Muscle of leg (tissue), 11 donors: ENCODE results near the gene SDCBP2. TPM values are rescaled to one million over a fixed set of nuclear protein-coding genes. Genes with fewer than 3 reads are reported as not detected.

Experiments
- DNase-seq: peaks from one replicate; pipeline ENCODE4 v3.0.0; 2013
- H3K27ac ChIP-seq: one replicate; pipeline ENCODE4 v1.5.1; 2013; ENCODE audit warnings: mild to moderate bottlenecking, low read length, control low read depth
- H3K27me3 ChIP-seq: one replicate; pipeline ENCODE4 v1.6.1; 2013; ENCODE audit warnings: low read length; ENCODE audit not compliant: control insufficient read depth, insufficient read depth
- H3K36me3 ChIP-seq: one replicate; pipeline ENCODE4 v1.6.1; 2013; ENCODE audit warnings: low read length; ENCODE audit not compliant: control insufficient read depth, insufficient read depth
- H3K4me1 ChIP-seq: one replicate; pipeline ENCODE4 v1.6.1; 2013; ENCODE audit warnings: low read length; ENCODE audit not compliant: control insufficient read depth, insufficient read depth
- H3K4me3 ChIP-seq: one replicate; pipeline ENCODE4 v1.5.1; 2013; ENCODE audit warnings: low read length, control low read depth
- H3K9me3 ChIP-seq: replicated peaks from 2 replicates; pipeline ENCODE4 v1.6.1; 2013; ENCODE audit warnings: low read depth, low read length; ENCODE audit not compliant: control insufficient read depth
- WGBS: methylation state at CpG from one replicate; pipeline ENCODE4 v1.1.5; 2013; ENCODE audit warnings: missing lambda C conversion rate; ENCODE audit not compliant: insufficient coverage; 5-methylcytosine and 5-hydroxymethylcytosine counted together
- polyA plus RNA-seq, 8 donors: library from polyadenylated mRNA; unstranded; fragments of 120-200 nt; gene quantifications; one replicate each; pipeline versions ENCODE4 v1.2.1 to v1.2.3, GENCODE V29; 2013; ENCODE audit warnings: inconsistent platforms in 1 of 8, low replicate concordance in 1 of 8; ENCODE audit not compliant: insufficient read length in 8 of 8, insufficient read depth in 1 of 8
- total RNA-seq: library from RNA; stranded (reverse); fragments of 120-200 nt; gene quantifications from one replicate; pipeline ENCODE4 v1.2.4, GENCODE V29; 2013

Gene SDCBP2
- total and polyA plus RNA-seq, 9 donors = 1.5 to 6.2 (median 1.8) TPM

- Histone ChIP-seq H3K36me3 (peaks cover 45% of the 10 kb centered on the region), H3K27me3 (no peaks in the 10 kb centered on the region), H3K27ac (peak overlapping the region; percentile 47), H3K9me3 (no peaks in the 10 kb centered on the region), H3K4me3 (no peak overlapping the region), H3K4me1 (peaks cover 48% of the 10 kb centered on the region)
- no CpG with 5 or more reads among the region's 3 CpGs for WGBS
- no peak for DNase-seq
Measured at GRCh38 chr20:1373036-1373435, 44.1 kb upstream of the SDCBP2 start.

DNA sequence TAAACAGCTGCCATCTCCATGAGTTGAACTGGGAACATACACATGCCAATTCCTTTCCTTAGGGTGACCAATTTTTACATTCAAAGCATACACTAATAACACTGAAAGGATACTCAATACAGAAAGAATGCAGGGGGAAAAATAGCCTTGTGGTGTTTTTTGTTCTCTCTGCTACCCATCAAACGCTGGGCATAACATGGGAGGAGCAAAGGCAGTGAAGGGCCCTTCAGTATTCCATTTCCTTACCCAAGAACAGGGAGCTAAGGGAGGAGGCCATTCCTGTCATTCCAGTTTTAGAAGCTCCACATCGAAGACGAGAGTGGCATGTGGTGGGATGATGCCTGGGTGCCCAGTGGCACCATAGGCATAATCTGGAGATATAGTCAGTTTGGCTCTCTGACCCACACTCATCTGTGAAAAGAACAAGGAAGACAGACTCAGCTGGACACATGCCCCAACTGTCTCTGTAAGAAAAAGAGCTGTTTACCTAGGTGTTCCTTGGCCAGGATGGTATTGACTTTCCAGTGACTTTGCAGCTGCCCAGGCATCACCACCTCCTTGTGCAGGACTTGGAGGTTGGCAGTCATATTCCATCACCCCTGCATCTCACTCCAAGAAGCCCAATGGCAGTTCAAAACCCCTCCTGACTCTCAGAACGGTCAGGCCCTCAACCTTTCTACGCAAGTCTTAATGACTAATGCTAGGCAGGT lies 43.0 kb upstream of the SDCBP2 start:
- H3K4me1 ChIP-seq = peaks cover 41% of the 10 kb centered on the region
- H3K27ac ChIP-seq = no peak overlapping the region
- no peak overlapping the region for H3K4me3 ChIP-seq
- H3K36me3 ChIP-seq = peaks cover 50% of the 10 kb centered on the region
- H3K9me3 ChIP-seq = no peaks in the 10 kb centered on the region
- no peak for DNase-seq
- no CpG with 5 or more reads among the region's 5 CpGs for WGBS
- no peaks in the 10 kb centered on the region for H3K27me3 ChIP-seq

GRCh38 chr20:1371202-1371782 lies 42.4 kb upstream of the SDCBP2 start:
- Histone ChIP-seq H3K36me3 (peaks cover 50% of the 10 kb centered on the region), H3K4me3 (no peak overlapping the region)

DNA sequence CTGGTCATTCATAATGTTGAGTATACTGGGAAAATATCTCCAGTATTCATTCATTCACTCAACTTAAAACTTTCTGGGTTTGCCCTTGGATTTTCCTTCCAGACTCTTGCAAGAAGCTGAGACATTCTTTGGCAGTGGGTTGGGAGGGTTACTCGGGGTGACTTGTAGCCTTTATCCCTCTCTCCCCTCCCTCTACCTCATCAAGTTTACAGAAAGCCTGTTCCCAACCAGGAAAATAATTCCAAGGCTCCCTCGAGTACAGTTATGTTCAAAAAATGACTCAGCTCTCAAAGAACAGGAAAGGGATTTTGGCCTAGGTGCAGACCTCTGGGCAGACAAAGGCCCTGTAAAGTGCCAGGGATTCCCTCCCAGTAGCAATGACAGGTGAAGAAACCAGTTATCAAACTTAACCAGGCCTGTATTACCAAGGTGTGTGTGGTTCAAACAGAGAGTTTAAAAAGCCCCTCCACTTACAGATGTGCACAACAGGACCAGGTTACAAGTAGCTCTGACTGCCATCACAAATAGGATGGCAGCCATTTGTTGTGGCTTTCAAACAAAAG lies 41.7 kb upstream of the SDCBP2 start:
- Histone ChIP-seq H3K27ac (no peak overlapping the region), H3K9me3 (no peaks in the 10 kb centered on the region), H3K4me3 (no peak overlapping the region), H3K36me3 (peaks cover 51% of the 10 kb centered on the region), H3K27me3 (no peaks in the 10 kb centered on the region), H3K4me1 (peaks cover 32% of the 10 kb centered on the region)
- WGBS = 50% methylated on average over 1 of the region's 2 CpGs
- DNase-seq = peak; percentile 44

More at GRCh38 chr20:1371202-1371782, 42.4 kb upstream of the SDCBP2 start:
- no peak for DNase-seq
- Histone ChIP-seq H3K27me3 (no peaks in the 10 kb centered on the region), H3K9me3 (no peaks in the 10 kb centered on the region), H3K4me1 (peaks cover 39% of the 10 kb centered on the region), H3K27ac (no peak overlapping the region)
- WGBS = 92% methylated on average over 2 of the region's 3 CpGs

DNA sequence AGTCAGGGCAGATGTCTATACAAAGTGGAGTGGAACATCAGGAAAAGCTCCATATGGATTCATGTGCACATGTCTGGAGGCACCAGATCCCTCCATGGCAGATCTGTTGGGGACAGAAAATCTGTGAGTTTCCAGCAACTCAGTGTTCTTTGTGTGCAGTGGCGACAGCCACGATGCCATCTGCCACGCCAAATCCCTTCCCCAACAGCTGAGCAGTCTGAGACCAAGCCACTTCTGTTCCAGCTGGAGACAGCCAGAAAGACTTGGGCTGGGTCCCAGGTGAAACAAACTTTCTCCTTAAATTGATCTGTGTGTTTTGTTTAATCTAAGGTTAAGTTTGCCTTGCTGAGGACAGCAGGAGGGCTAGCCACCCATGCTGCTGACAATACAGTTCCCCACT lies 41.0 kb upstream of the SDCBP2 start:
- H3K9me3 ChIP-seq = no peaks in the 10 kb centered on the region
- H3K27me3 ChIP-seq = no peaks in the 10 kb centered on the region
- no peak overlapping the region for H3K4me3 ChIP-seq
- peak; percentile 52 for DNase-seq
- no CpG with 5 or more reads among the region's 3 CpGs for WGBS
- H3K4me1 ChIP-seq = peaks cover 28% of the 10 kb centered on the region
- H3K36me3 ChIP-seq = peaks cover 53% of the 10 kb centered on the region
- no peak overlapping the region for H3K27ac ChIP-seq

DNA sequence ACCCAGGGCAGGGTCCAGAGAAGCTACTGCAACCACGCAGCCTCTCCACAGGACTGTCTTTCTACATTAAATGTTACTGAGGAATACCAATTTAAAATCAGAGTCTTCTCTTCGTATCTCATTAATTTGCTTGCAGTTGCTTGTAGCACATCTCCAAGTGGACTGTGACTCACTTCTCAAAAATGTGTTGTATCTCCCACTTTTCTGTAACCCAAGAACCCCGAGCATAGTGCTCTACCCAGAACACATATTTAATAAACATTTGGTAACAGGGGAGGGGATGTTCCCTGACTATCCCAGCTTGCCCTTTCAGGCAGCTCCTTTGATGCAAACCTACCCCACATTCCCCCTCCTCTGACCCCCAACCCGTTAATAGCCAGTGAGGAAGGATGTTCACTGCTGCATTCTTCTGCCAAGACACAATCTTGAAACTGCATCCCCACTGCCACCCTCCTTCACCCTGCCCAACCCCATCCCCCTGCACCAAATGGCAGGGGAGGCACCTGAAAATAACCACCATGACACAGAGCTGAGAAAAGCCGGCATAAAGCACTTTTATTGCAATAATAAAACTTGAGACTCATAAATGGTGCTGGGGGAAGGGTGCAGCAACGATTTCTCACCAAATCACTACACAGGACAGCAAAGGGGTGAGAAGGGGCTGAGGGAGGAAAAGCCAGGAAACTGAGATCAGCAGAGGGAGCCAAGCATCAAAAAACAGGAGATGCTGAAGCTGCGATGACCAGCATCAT lies 39.7 kb upstream of the SDCBP2 start:
- no peak overlapping the region for H3K4me3 ChIP-seq
- no peaks in the 10 kb centered on the region for H3K9me3 ChIP-seq
- H3K27me3 ChIP-seq = no peaks in the 10 kb centered on the region
- peaks cover 45% of the 10 kb centered on the region for H3K36me3 ChIP-seq
- no peak for DNase-seq
- no peak overlapping the region for H3K27ac ChIP-seq
- peaks cover 24% of the 10 kb centered on the region for H3K4me1 ChIP-seq
- 71% methylated on average over 1 of the region's 7 CpGs for WGBS

- no peak overlapping the region for H3K4me3 ChIP-seq
- no peak for DNase-seq
- no CpG with 5 or more reads among the region's 4 CpGs for WGBS
- no peak overlapping the region for H3K27ac ChIP-seq
- H3K4me1 ChIP-seq = peaks cover 21% of the 10 kb centered on the region
- no peaks in the 10 kb centered on the region for H3K9me3 ChIP-seq
- no peaks in the 10 kb centered on the region for H3K27me3 ChIP-seq
- peaks cover 40% of the 10 kb centered on the region for H3K36me3 ChIP-seq
Measured at GRCh38 chr20:1367479-1367878, 38.5 kb upstream of the SDCBP2 start.

DNA sequence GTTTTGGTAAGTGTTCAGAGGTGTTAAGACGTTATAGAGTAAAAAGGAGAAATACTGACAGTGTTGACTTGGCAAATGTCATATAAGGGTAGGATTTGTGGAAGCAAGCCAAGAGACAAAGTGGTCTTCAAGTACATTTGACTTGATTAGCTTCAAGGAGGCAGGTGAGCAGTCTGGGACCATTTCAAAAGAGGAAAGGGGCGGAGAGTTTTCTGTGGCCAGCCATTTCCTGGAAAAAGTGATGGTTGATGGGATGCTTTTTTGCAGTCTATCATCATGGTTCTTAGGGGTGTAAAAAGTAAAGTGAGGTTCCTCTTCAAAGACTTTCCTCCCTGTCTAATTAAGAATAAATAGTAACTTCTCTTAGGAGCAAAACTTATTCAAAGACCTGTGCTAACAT lies 35.2 kb upstream of the SDCBP2 start:
- Histone ChIP-seq H3K9me3 (no peaks in the 10 kb centered on the region), H3K27ac (no peak overlapping the region), H3K4me3 (no peak overlapping the region), H3K36me3 (peaks cover 36% of the 10 kb centered on the region), H3K4me1 (no peaks in the 10 kb centered on the region), H3K27me3 (no peaks in the 10 kb centered on the region)
- no peak for DNase-seq
- WGBS = 88% methylated on average over 2 of the region's 2 CpGs

GRCh38 chr20:1363522-1363921 lies 34.6 kb upstream of the SDCBP2 start:
- H3K27me3 ChIP-seq = no peaks in the 10 kb centered on the region
- H3K4me1 ChIP-seq = no peaks in the 10 kb centered on the region
- no peak overlapping the region for H3K27ac ChIP-seq
- no peak for DNase-seq
- peaks cover 32% of the 10 kb centered on the region for H3K36me3 ChIP-seq
- 74% methylated on average over 5 of the region's 5 CpGs for WGBS
- H3K9me3 ChIP-seq = no peaks in the 10 kb centered on the region
- H3K4me3 ChIP-seq = no peak overlapping the region

DNA sequence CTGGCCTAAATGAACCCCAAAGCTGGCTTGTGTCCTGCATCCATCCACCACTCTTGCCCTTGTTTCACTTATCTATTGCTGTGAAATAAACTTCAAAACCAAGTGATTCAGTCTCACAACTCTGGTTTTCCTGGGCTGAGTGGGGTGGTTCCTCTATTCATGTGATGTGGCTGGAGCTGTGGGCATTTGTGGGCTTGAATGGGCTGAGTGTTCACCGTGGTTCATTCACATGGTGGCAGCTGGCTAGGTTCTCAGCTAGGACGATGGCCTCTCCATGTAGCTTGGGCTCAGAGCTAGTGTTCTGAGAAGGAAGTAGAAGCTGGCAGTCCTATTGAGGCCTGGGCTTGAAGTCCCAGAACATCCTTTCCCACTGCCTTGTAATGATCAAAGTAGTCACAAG lies 33.5 kb upstream of the SDCBP2 start:
- Histone ChIP-seq H3K27me3 (no peaks in the 10 kb centered on the region), H3K27ac (no peak overlapping the region), H3K4me3 (no peak overlapping the region), H3K36me3 (peaks cover 32% of the 10 kb centered on the region), H3K9me3 (no peaks in the 10 kb centered on the region), H3K4me1 (no peaks in the 10 kb centered on the region)
- DNase-seq = no peak
- WGBS = 84% methylated on average over 2 of the region's 2 CpGs
